NCI-H345 treated with DMSO at 0.1 percent for 48 hours (cell line): ENCODE results near the gene OTX1.
"Not testable (repeated sequence)": the region's sequence is repeated elsewhere in the genome, so short reads cannot be mapped to it uniquely, and the experiment has no call there.

ENCODE experiments used
- DNase-seq: peaks from one replicate; lab custom pipeline; 2025; ENCODE audit not compliant: unreplicated experiment; lab: John Stamatoyannopoulos, UW

OTX1 gene

GRCh38 chr2:63058921-63059792 is 8.5 kb downstream of the OTX1 start:
- no peak for DNase-seq

GRCh38 chr2:63059793-63060471 is 9.3 kb downstream of the OTX1 start:
- no peak for DNase-seq

GRCh38 chr2:63060472-63060991 is 9.9 kb downstream of the OTX1 start:
- no peak for DNase-seq

DNA sequence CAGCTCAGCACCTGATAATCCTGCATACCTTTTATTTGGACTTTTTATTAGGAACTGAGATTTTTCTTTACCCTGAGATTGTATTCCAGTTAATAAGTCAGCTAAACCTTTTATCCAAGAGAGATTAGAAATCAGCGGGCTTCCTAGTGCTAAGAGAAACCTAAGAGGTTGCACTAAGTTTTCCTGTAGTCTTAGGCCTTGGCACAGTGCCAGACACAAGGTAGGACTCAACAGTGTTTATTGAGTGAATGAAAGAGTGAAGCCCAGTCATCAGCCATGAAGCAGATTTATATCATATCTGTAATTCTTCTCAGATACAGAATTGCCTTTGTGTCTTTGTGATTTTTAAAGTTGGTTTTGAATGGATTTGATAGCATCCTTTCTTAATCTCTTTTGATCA is 13.6 kb downstream of the OTX1 start:
- no peak for DNase-seq

- no peak for DNase-seq
These were observed 14.0 kb downstream of the OTX1 start for GRCh38 chr2:63064661-63065060.

GRCh38 chr2:63066265-63066664 is 15.6 kb downstream of the OTX1 start:
- no peak for DNase-seq

DNA sequence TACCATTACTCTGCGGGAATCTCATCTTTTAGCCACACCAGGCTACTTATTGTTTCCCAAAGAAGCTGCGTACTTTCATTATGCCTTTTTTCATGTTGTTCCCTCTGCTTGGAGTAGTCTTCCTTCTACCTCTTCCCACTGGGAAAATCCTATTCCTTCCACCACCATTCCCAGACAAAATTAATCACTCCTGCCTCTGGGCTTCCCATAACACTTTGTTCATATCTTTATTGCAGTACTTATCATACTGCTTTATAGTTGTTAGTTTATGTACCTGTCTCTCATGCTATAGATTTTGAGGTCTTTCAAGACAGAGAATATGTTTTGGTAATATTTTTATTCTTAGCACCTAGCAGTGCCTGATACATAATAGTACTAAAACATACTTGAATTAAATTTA is 16.2 kb downstream of the OTX1 start:
- no peak for DNase-seq

DNA sequence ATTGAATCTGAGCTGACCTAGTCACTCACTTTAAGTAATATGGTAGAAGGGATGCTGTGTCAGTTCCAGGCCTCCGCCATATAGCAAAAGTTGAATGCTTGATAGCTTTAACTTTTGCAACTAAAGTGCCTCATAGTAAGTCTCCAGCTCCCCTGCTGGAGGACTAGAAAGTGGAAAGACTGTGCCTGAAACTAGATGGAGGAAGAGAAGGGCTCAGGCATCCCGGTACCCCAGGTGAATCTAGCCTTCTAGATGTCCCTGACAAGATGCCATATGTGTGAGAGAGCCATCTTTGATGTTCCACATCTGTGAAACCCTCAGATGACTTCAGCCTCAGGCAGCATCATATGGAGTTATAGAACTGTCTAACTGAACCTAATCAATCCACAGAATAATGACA is 21.0 kb downstream of the OTX1 start:
- no peak for DNase-seq

GRCh38 chr2:63073994-63074393 is 23.4 kb downstream of the OTX1 start:
- no peak for DNase-seq

DNA sequence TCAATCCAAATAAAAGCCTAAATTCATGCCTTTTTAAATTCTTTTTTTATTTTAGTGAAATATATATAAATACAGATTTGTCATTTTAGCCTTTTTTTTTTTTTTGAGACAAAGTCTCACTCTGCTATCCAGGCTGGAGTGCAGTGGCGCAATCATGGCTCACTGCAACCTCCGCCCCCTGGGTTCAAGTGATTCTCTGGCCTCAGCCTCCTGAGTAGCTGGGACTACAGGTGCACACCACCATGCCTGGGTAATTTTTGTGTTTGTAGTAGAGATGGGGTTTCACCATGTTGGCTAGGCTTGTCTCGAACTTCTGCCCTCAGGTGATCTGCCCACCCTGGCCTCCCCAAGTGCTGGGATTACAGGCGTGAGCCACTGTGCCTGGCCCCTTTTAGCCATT is 23.8 kb downstream of the OTX1 start:
- not testable (repeated sequence) for DNase-seq

DNA sequence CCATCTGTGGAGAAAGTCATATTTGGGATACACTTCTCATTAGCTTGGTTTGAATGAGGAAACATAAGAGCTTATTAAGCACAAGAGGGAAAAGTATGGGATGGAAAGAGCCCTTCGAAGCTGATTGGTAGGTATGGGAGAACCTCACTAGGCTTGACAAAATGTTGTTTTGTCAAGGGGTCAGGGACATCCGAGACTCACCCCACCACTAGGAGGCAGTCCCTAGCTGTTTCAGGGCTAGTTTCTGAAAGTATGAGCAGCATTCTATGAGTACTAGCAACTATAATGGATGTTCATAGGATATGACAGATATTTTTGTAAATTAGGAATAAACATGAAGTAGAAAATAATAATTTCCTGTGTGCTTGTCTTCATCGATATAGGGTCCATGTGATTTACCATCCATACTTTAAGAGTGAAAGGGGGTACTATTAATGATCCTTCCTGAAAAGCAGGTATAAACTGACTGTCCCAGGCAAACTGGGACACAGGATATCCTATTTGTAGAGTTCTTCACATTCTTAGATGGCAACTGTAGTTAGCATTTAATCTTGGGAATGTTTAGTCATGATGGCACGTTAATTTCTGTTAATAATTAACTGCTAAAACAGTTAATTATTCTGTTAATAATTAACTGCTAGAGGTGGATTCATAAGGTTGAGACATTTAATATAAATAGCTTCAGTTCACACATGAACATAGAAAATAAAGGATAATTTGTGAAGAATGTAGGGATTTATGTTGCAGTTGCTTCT is 28.4 kb downstream of the OTX1 start:
- DNase-seq, result no peak

- no peak for DNase-seq
These were observed 30.8 kb downstream of the OTX1 start for GRCh38 chr2:63081404-63081803.

- no peak for DNase-seq
These were observed 36.1 kb downstream of the OTX1 start for GRCh38 chr2:63086687-63087086.

GRCh38 chr2:63092401-63092800 is 41.8 kb downstream of the OTX1 start:
- no peak for DNase-seq

- no peak for DNase-seq
These were observed 42.2 kb downstream of the OTX1 start for GRCh38 chr2:63092857-63093256.

DNA sequence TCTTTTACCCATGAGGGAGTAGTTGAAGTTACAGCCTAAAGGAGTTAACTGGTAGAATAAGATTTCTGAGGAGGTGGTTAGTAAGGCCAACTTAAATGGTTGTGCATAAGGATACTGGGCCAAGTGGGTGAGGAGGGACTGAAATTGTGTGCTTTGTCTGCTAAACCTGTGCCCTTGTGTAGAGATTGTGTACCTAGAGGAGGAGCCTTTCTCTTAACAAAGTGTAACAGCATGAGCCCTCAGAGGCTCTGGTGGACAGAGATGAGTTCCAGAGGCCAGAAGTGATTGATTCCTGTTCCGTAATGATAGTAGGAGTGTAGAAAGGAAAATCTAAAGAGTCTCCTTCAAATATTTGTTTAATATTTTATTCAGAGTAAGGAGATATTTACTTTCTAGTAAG is 42.9 kb downstream of the OTX1 start:
- no peak for DNase-seq

GRCh38 chr2:63096491-63096890 is 45.9 kb downstream of the OTX1 start:
- DNase-seq, result no peak

- DNase-seq, result no peak
These were observed 48.4 kb downstream of the OTX1 start for GRCh38 chr2:63099032-63099431.

DNA sequence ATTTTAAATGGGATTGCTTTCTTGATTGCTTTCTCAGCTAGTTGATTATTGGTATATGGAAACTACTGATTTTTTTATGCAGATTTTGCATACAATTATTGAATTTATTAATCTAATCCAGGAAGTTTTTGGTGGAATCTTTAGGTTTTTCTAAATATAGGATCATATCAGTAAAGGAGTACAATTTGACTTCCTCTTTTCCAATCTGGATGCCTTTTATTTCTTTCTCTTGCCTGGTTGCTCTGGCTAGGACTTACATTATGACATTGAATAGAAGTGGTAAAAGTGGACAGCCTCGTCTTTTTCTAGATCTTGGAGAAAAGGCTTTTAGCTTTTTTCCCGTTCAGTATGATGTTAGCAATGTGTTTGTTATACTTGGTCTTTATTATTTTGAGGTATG is 51.3 kb downstream of the OTX1 start:
- DNase-seq, result no peak

DNA sequence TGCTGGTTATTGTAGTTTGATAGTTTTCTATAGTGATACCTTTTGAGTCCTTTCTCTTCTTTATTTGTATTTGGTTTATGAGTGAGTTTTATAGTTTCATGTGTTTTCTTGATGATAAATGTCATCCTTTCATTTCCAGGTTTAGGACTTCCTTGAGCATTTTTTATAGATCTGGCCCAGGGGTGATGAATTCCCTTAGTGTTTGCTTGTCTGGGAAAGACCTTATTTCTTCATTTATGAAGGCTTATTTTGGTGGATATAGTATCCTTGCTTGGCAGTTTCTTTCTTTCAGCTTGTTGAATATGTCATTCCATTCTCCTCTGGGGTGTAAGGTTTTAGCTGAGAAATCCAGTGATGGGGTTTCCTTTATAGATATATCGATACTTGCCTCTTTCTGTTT is 53.9 kb downstream of the OTX1 start:
- DNase-seq, result no peak
